Loucy (cell line): ENCODE results near the gene BMAL1.

Source experiments
- EZH2phosphoT487 ChIP-seq: fragments of 200-600 bp; IDR thresholded peaks from 2 replicates; pipeline ENCODE4 v1.6.1; 2018; ENCODE audit warnings: antibody characterized with exemption, mild to moderate bottlenecking, moderate library complexity, borderline replicate concordance
- TF ChIP-seq, protein P1 (sequence below): fragments of 200-600 bp; sonication (generic); conservative IDR thresholded peaks from 2 replicates; pipeline ENCODE4 v1.5.1; 2014; ENCODE audit warnings: mild to moderate bottlenecking, antibody characterized with exemption, low read length

DNA sequence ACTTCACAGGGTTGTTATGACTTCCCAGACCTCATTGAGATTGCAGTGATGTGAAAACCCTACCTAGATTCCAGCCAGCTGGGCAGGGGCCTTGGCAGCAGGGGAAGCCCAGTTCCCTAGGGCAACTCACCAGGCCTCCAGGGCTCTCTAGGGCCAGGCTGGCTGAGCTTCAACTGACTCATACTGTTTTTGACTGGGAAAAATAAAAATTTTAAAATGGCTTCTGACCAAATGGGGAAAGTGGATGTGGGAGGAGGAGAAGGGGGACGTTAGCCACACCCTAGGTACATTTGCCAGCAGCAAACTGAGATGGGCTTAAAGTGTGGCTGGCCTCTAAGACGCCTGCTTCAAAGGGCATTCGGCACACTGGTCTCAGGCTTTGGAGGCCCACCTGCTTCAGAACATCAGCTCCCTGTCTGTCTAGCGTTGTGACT is 39.0 kb downstream of the BMAL1 start:
- TF ChIP-seq, protein P1, sequence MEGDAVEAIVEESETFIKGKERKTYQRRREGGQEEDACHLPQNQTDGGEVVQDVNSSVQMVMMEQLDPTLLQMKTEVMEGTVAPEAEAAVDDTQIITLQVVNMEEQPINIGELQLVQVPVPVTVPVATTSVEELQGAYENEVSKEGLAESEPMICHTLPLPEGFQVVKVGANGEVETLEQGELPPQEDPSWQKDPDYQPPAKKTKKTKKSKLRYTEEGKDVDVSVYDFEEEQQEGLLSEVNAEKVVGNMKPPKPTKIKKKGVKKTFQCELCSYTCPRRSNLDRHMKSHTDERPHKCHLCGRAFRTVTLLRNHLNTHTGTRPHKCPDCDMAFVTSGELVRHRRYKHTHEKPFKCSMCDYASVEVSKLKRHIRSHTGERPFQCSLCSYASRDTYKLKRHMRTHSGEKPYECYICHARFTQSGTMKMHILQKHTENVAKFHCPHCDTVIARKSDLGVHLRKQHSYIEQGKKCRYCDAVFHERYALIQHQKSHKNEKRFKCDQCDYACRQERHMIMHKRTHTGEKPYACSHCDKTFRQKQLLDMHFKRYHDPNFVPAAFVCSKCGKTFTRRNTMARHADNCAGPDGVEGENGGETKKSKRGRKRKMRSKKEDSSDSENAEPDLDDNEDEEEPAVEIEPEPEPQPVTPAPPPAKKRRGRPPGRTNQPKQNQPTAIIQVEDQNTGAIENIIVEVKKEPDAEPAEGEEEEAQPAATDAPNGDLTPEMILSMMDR, result no peak
- no peak for TF ChIP-seq EZH2phosphoT487
